AG09319 (cell line): Measurements from ENCODE around the gene ZDHHC11B.
"Not testable (repeated sequence)": the region's sequence is repeated elsewhere in the genome, so short reads cannot be mapped to it uniquely, and the experiment has no call there.

ENCODE experiments used
- DNase-seq: peaks from one replicate; pipeline ENCODE4 v3.0.0-alpha.2; 2010; ENCODE audit warnings: low read depth; ENCODE audit errors: extremely low read depth
- TF ChIP-seq, protein P1 (sequence below): IDR thresholded peaks from 2 replicates; pipeline ENCODE4 v1.5.1; 2011; ENCODE audit warnings: low read depth, mild to moderate bottlenecking, inconsistent platforms, low read length, moderate library complexity

Gene ZDHHC11B

DNA sequence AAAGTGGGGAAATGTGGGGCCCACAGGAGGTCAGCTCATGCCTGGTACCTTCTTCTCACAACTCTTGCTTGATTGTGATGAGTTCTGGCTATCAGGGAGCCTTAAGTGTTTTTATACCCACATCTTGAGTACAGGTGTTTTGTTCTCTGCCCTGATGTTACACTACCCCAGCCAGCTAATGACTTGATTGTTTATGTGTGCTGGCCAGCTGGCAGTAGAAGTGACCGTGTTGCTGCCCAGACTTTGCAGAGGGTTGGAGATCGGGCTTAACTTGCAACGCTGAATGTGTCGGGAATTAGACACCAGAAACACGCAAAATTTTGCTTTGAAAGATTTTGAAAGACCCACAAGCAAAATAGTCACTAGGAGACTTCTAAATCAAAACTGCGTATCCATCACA lies 16.9 kb upstream of the ZDHHC11B start:
- TF ChIP-seq, protein P1, sequence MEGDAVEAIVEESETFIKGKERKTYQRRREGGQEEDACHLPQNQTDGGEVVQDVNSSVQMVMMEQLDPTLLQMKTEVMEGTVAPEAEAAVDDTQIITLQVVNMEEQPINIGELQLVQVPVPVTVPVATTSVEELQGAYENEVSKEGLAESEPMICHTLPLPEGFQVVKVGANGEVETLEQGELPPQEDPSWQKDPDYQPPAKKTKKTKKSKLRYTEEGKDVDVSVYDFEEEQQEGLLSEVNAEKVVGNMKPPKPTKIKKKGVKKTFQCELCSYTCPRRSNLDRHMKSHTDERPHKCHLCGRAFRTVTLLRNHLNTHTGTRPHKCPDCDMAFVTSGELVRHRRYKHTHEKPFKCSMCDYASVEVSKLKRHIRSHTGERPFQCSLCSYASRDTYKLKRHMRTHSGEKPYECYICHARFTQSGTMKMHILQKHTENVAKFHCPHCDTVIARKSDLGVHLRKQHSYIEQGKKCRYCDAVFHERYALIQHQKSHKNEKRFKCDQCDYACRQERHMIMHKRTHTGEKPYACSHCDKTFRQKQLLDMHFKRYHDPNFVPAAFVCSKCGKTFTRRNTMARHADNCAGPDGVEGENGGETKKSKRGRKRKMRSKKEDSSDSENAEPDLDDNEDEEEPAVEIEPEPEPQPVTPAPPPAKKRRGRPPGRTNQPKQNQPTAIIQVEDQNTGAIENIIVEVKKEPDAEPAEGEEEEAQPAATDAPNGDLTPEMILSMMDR, result no peak
- DNase-seq, result no peak

DNA sequence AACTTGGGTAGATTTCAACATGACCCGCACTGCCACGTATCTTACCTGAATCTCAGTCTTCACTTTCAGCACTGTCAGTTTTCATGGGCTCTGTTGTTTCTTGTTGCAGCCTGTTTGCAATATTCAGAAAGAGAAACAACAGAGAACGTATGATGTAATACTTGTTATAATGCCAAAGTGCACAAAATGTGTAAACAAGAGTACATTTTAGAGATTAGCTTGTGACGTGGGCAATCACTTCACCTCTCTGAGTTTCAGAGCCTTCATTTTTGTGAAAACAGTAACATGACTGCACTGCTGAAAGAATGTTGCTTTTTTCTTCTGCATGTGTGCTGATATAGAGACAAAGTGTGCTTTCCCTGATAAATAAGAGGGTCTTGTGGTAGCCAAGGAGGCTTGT lies 16.5 kb upstream of the ZDHHC11B start:
- DNase-seq, result not testable (repeated sequence)

DNA sequence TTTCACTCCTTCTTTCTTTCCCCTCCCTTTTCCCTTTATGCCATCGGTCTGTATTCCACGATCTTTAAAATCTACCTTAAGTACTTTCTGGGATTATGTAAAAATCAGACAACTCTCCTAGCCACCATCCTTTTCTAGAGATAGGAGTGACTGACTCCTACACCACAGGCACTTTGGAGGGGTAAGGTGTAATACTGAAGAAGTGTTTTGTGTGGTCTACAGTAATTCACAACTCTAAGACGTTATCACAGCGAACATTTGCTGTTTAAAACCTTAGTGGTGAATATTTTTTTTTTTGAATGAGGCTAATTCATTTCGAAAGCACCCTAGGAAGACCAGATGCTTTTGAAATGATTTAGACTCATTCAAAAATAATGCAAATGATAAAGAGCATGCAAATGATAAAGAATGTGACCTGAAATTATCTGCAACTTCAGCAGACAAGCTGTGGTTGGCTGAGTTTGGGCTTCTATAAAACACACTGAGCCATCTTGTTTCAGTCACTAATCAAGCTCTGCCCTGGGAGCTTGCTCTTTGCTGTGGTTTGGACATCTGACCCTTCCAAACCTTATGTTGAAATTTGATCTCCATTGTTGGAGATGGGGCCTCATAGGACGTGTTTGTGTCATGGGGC lies 14.1 kb upstream of the ZDHHC11B start:
- not testable (repeated sequence) for DNase-seq

DNA sequence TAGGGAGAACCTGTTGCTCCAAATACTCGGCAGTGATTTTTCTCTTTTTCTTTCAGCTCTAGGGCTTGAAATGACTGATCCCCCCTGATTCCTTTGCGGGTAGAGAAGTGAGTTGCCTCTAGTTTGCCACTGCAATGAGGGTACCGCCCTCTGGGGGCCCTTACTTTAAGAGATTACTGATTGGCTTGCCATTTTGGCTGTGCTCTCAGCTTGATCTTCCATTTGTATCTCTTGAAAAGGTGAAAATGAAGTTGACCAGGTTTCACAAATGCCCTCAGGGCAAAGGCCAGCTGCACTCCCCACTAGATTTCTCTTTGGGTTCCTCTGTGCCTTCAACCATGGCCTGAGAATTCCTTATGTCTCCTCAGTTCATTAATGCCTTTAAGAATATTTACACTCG lies 13.5 kb upstream of the ZDHHC11B start:
- not testable (repeated sequence) for DNase-seq

DNA sequence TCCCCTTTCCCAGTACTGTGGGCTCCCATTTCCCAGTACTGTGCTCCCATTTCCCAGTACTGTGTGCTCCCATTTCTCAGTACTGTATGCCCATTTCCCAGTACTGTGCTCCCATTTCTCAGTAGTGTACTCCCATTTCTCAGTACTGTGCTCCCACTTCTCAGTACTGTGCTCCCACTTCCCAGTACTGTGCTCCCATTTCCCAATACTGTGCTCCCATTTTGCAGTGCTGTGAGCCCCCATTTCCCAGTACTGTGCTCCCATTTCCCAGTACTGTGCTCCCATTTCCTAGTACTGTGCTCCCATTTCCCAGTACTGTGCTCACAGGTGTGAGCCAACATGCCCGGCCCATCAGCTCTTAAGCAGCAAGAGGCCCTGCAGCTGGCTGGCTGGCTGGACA lies 11.3 kb upstream of the ZDHHC11B start:
- DNase-seq, result not testable (repeated sequence)

GRCh38 chr5:794948-795347 lies 10.4 kb upstream of the ZDHHC11B start:
- not testable (repeated sequence) for DNase-seq

GRCh38 chr5:788703-789102 lies 4.2 kb upstream of the ZDHHC11B start:
- DNase-seq, result not testable (repeated sequence)

GRCh38 chr5:787857-788233 lies 3.3 kb upstream of the ZDHHC11B start:
- DNase-seq, result not testable (repeated sequence)

- DNase-seq, result not testable (repeated sequence)
Measured at GRCh38 chr5:787224-787856, 2.8 kb upstream of the ZDHHC11B start.

- DNase-seq, result not testable (repeated sequence)
Measured at GRCh38 chr5:785181-785705, 714 bp upstream of the ZDHHC11B start.

DNA sequence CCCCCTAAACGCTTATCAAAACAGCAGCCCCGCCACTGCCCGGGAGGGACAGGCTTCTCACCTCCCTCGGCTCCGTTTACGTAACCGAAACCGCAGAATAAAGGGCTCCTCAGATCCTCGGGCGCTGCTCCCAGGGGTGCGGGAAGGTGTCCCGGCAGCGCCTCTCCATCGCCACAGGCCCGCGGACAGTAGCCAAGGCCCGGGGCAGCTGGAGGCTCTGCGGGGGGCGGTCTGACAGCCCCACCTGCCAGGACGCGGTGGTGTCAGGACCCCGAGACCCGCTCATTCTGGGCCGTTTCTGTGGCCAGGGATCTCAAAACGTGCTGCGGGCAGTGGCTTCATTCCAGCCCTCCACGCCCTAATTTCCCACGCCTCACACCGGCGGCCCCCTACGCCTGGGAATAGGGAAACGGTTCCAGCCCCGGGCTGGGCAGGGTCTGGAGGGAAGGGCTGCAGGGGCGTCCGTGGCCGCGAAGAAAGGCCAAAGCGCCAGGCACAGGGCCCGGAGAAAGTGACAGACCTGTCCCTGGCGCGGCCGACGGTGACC lies 575 bp downstream of the ZDHHC11B start:
- DNase-seq, result not testable (repeated sequence)

GRCh38 chr5:783049-783802 lies 1.3 kb downstream of the ZDHHC11B start:
- not testable (repeated sequence) for DNase-seq

- not testable (repeated sequence) for DNase-seq
Measured at GRCh38 chr5:782356-782755, 2.2 kb downstream of the ZDHHC11B start.

- DNase-seq, result not testable (repeated sequence)
Measured at GRCh38 chr5:780571-780970, 4.0 kb downstream of the ZDHHC11B start.

DNA sequence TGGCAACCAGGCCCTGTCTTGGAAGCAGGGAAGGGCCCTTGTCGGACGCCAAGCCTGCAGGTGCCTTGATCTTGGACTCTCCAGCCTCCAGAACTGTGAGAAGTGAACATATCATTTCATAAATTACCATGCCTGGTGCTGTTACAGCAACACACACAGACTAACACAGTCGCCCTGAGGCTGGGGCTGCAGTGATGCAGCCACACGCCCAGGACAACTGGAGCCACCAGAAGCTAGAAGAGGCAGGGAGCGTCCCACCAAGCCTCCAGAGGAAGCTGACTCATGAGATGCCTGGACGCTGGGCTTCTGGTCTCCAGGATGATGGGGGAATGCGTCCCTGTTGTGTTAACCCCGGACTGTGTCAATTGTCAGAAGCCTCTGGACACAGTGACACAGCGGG lies 5.6 kb downstream of the ZDHHC11B start:
- DNase-seq, result not testable (repeated sequence)

GRCh38 chr5:778421-778820 lies 6.1 kb downstream of the ZDHHC11B start:
- not testable (repeated sequence) for DNase-seq
